Memory B cell (primary cell): ENCODE results near the gene POLR2L.

Experiments used
- ATAC-seq: fragments of 150-1000 bp; cut with Tn5 transposase; 2 replicates; pipeline ENCODE4 v1.10.0; 2021; ENCODE audit warnings: low read depth, mild to moderate bottlenecking, moderate library complexity
- DNase-seq, 2 donors: peaks; one replicate each; pipeline ENCODE4 v3.0.0; 2022; ENCODE audit warnings: low spot score in 2 of 2
- H3K27ac Mint-ChIP-seq: one replicate; pipeline ENCODE4 v1.8.0; 2022; ENCODE audit warnings: mild to moderate bottlenecking, moderate library complexity, mixed read lengths
- H3K27me3 Mint-ChIP-seq: one replicate; pipeline ENCODE4 v1.8.0; 2022; ENCODE audit warnings: mixed read lengths
- H3K36me3 Mint-ChIP-seq: one replicate; pipeline ENCODE4 v1.8.0; 2022; ENCODE audit warnings: mild to moderate bottlenecking, mixed read lengths
- H3K4me1 Mint-ChIP-seq: one replicate; pipeline ENCODE4 v1.8.0; 2022; ENCODE audit warnings: mixed read lengths
- H3K4me3 Mint-ChIP-seq: one replicate; pipeline ENCODE4 v1.8.0; 2022; ENCODE audit warnings: mild to moderate bottlenecking, moderate library complexity, mixed read lengths
- H3K9me3 Mint-ChIP-seq: one replicate; pipeline ENCODE4 v1.8.0; 2022; ENCODE audit warnings: mixed read lengths

POLR2L gene

GRCh38 chr11:792535-792821 is 49.9 kb downstream of the POLR2L start:
- Mint-ChIP-seq H3K36me3 (peaks cover 12% of the 10 kb centered on the region), H3K9me3 (no peaks in the 10 kb centered on the region), H3K27ac (no peak overlapping the region), H3K4me1 (peaks cover 7% of the 10 kb centered on the region), H3K4me3 (no peak overlapping the region), H3K27me3 (peaks cover 3% of the 10 kb centered on the region)
- no peak for ATAC-seq
- no peak for DNase-seq

- DNase-seq (no peak), ATAC-seq (no peak)
- Mint-ChIP-seq H3K27ac (no peak overlapping the region), H3K4me1 (peaks cover 6% of the 10 kb centered on the region), H3K4me3 (no peak overlapping the region), H3K36me3 (peaks cover 12% of the 10 kb centered on the region), H3K9me3 (no peaks in the 10 kb centered on the region), H3K27me3 (peaks cover 3% of the 10 kb centered on the region)
These were observed 50.4 kb downstream of the POLR2L start for GRCh38 chr11:791658-792534.

DNA sequence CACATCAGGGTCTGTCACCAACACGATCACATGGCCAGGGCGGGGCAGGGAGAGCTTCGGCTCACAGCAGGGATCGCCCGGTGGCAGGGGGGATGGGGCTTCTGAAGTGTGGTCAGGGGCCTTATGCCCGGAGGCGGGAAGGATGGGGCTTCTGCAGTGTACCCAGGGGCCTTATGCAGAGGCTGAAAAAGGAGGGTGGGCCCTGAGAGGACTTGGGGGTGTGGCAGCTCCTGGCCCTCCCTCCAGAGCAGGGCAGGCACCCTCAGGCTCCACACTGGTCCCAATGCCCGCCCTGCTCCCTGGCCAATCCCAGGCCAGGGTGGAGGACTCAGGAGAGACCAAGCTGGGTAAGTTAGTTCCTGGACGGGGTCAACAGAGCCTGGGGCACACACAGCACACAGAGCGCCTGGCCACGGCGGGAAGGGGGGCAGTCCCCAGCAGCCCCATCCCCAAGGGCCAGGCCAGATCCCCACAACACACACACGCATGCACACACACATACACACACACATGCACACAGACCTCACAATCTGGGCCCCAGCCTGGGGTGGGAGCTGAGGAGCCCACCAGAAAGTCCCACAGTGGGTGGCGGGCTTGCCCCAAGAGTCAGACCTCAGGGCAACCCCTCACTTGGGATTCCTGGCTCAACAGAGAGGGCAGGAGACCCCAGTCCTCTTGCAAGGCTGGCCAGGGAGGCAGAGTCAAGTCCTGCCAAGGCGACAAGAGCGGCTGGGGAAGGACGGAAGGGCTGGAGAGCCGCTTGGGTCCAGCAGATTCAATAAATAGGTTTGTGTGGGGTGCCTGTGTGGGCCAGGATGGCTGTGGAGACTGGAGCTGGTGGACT is 51.4 kb downstream of the POLR2L start:
- no peak for ATAC-seq
- DNase-seq, result no peak
- H3K4me3 Mint-ChIP-seq, result no peak overlapping the region
- H3K4me1 Mint-ChIP-seq, result peaks cover under 1% of the 10 kb centered on the region
- H3K27ac Mint-ChIP-seq, result no peak overlapping the region
- H3K36me3 Mint-ChIP-seq, result peaks cover 10% of the 10 kb centered on the region
- no peaks in the 10 kb centered on the region for H3K9me3 Mint-ChIP-seq
- peaks cover 3% of the 10 kb centered on the region for H3K27me3 Mint-ChIP-seq

DNA sequence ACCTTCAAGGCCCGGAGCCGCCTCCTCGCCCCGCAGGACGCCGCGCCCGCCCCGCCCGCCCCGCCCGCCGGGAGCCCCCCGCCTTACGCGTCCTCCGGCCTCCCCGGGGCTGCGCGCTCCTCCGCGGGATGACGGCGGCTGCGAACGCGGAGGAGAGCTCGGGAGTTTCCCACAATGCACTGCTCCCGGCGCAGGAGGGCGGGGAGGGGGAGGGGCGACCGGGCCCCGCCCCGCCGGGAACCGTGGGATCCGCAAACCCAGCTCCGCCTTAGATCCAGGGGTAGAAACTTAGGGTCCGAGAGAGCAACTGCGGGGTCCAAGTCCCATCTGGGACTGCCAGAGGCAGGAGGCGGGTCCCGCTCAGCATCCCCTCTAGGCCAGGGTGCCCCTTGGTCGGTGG is 52.4 kb downstream of the POLR2L start, which contains the start of gene CEND1:
TSS of gene CEND1 (minus strand) at position 148 of the 400 bp plus-strand sequence. CDS start 1,514 bp downstream, outside the sequence.
- no peaks in the 10 kb centered on the region for H3K4me1 Mint-ChIP-seq
- H3K36me3 Mint-ChIP-seq, result peaks cover 10% of the 10 kb centered on the region
- peaks cover 3% of the 10 kb centered on the region for H3K27me3 Mint-ChIP-seq
- H3K27ac Mint-ChIP-seq, result no peak within 1 kb of the TSS
- ATAC-seq (peak; percentile 61), DNase-seq (no peak)
- peak within 1 kb of the TSS; percentile 34 for H3K4me3 Mint-ChIP-seq
- no peaks in the 10 kb centered on the region for H3K9me3 Mint-ChIP-seq
